GM18909 (cell line): Measurements from ENCODE around the gene VAPA.
"Not testable (repeated sequence)": the region's sequence is repeated elsewhere in the genome, so short reads cannot be mapped to it uniquely, and the experiment has no call there.

ENCODE experiments used
- ATAC-seq: cut with Tn5 transposase; IDR thresholded peaks from one replicate; pipeline ENCODE4 v1.9.1; 2021; ENCODE audit warnings: mild to moderate bottlenecking; ENCODE audit not compliant: unreplicated experiment, poor library complexity

Gene VAPA

GRCh38 chr18:9885170-9886004, 28.4 kb upstream of the VAPA start, which contains the start of gene TXNDC2:
Gene TXNDC2, plus strand, starts transcription at chr18:9885973. Its CDS starts 708 bp downstream, at chr18:9886681.
- no peak for ATAC-seq

- no peak for ATAC-seq
These were observed 27.8 kb upstream of the VAPA start for GRCh38 chr18:9886005-9886348.

- no peak for ATAC-seq
These were observed 25.8 kb upstream of the VAPA start for GRCh38 chr18:9887992-9888391.

GRCh38 chr18:9890196-9890595, 23.6 kb upstream of the VAPA start:
- ATAC-seq = no peak

GRCh38 chr18:9890957-9891356, 22.9 kb upstream of the VAPA start:
- no peak for ATAC-seq

GRCh38 chr18:9891515-9891914, 22.3 kb upstream of the VAPA start:
- not testable (repeated sequence) for ATAC-seq

- no peak for ATAC-seq
These were observed 19.3 kb upstream of the VAPA start for GRCh38 chr18:9894454-9895068.

GRCh38 chr18:9897129-9897528, 16.7 kb upstream of the VAPA start:
- no peak for ATAC-seq

GRCh38 chr18:9897787-9898291, 16.0 kb upstream of the VAPA start:
- ATAC-seq = not testable (repeated sequence)

- no peak for ATAC-seq
These were observed 14.8 kb upstream of the VAPA start for GRCh38 chr18:9898792-9899549.

GRCh38 chr18:9899550-9899930, 14.3 kb upstream of the VAPA start:
- ATAC-seq = not testable (repeated sequence)

GRCh38 chr18:9900699-9901098, 13.1 kb upstream of the VAPA start:
- ATAC-seq = no peak

- no peak for ATAC-seq
These were observed 12.4 kb upstream of the VAPA start for GRCh38 chr18:9901377-9901776.

- not testable (repeated sequence) for ATAC-seq
These were observed 11.6 kb upstream of the VAPA start for GRCh38 chr18:9902264-9902663.

- no peak for ATAC-seq
These were observed 11.0 kb upstream of the VAPA start for GRCh38 chr18:9902832-9903231.

GRCh38 chr18:9905401-9905922, 8.4 kb upstream of the VAPA start:
- no peak for ATAC-seq

- ATAC-seq = no peak
These were observed 7.3 kb upstream of the VAPA start for GRCh38 chr18:9906481-9906880.

GRCh38 chr18:9907867-9908266, 5.9 kb upstream of the VAPA start:
- ATAC-seq = no peak

GRCh38 chr18:9910071-9910470, 3.7 kb upstream of the VAPA start:
- no peak for ATAC-seq

- ATAC-seq = no peak
These were observed 3.2 kb upstream of the VAPA start for GRCh38 chr18:9910661-9911060.

GRCh38 chr18:9911226-9911625, 2.6 kb upstream of the VAPA start:
- ATAC-seq = no peak
